SK-N-SH treated with all-trans-retinoic acid at 6 μM for 48 hours (cell line): ENCODE data around the gene LRRC4C.

ENCODE experiments used
- ATAC-seq: fragments of 200-7000 bp; cut with Tn5 transposase; 3 replicates; pipeline ENCODE4 v1.9.1; 2020; ENCODE audit warnings: mild to moderate bottlenecking, moderate library complexity
- ARNTL ChIP-seq: fragments of 450-650 bp; formaldehyde crosslinking; IDR thresholded peaks from 2 replicates; pipeline ENCODE4 v1.5.0; 2020; ENCODE audit warnings: low read depth, mild to moderate bottlenecking, moderate library complexity, borderline replicate concordance
- BACH2 ChIP-seq: fragments of 250-450 bp; sonication (Bioruptor Pico); IDR thresholded peaks from 2 replicates; pipeline ENCODE4 v1.9.0; 2021; ENCODE audit warnings: mild to moderate bottlenecking, borderline replicate concordance
- CREB5 ChIP-seq: fragments of 250-450 bp; sonication (Bioruptor Pico); IDR thresholded peaks from 2 replicates; pipeline ENCODE4 v1.5.1; 2020; ENCODE audit warnings: low read depth, mild to moderate bottlenecking, moderate library complexity
- CSDC2 ChIP-seq: fragments of 250-450 bp; sonication (Bioruptor Pico); IDR thresholded peaks from 2 replicates; pipeline ENCODE4 v1.5.0; 2020; ENCODE audit warnings: mild to moderate bottlenecking, moderate library complexity
- CSRNP3 ChIP-seq: fragments of 250-450 bp; sonication (Bioruptor Pico); IDR thresholded peaks from 2 replicates; pipeline ENCODE4 v1.5.1; 2021; ENCODE audit warnings: mild to moderate bottlenecking, moderate library complexity
- ESRRG ChIP-seq: fragments of 250-450 bp; sonication (Bioruptor Pico); IDR thresholded peaks from 2 replicates; pipeline ENCODE4 v1.6.1; 2021; ENCODE audit warnings: mild to moderate bottlenecking
- GLIS3 ChIP-seq: fragments of 250-450 bp; sonication (Bioruptor Pico); IDR thresholded peaks from 2 replicates; pipeline ENCODE4 v1.5.0; 2020; ENCODE audit warnings: mild to moderate bottlenecking, moderate library complexity
- ISL1 ChIP-seq: fragments of 250-450 bp; sonication (Bioruptor Pico); IDR thresholded peaks from 2 replicates; pipeline ENCODE4 v2.1.2; 2022; ENCODE audit warnings: mild to moderate bottlenecking, moderate library complexity
- OSR1 ChIP-seq: fragments of 250-450 bp; sonication (Bioruptor Pico); IDR thresholded peaks from 2 replicates; pipeline ENCODE4 v1.8.0; 2022; ENCODE audit warnings: moderate library complexity, mild to moderate bottlenecking, inconsistent platforms
- PATZ1 ChIP-seq: fragments of 250-450 bp; sonication (Bioruptor Pico); IDR thresholded peaks from 2 replicates; pipeline ENCODE4 v1.8.0; 2020; ENCODE audit warnings: mild to moderate bottlenecking, moderate library complexity, borderline replicate concordance
- POU6F1 ChIP-seq: fragments of 250-450 bp; sonication (Bioruptor Pico); IDR thresholded peaks from 2 replicates; pipeline ENCODE4 v1.8.0; 2021; ENCODE audit warnings: low read depth, mild to moderate bottlenecking, moderate library complexity, borderline replicate concordance
- PPARA ChIP-seq: fragments of 250-450 bp; sonication (Bioruptor Pico); IDR thresholded peaks from 2 replicates; pipeline ENCODE4 v1.5.0; 2020; ENCODE audit warnings: mild to moderate bottlenecking, borderline replicate concordance
- RARB ChIP-seq: fragments of 250-450 bp; sonication (Bioruptor Pico); IDR thresholded peaks from 2 replicates; pipeline ENCODE4 v1.8.0; 2021; ENCODE audit warnings: mild to moderate bottlenecking, moderate library complexity
- SNAI2 ChIP-seq: fragments of 250-450 bp; sonication (Bioruptor Pico); IDR thresholded peaks from 2 replicates; pipeline ENCODE4 v1.5.0; 2020; ENCODE audit warnings: mild to moderate bottlenecking, moderate library complexity
- TOX ChIP-seq: fragments of 250-450 bp; sonication (Bioruptor Pico); IDR thresholded peaks from 2 replicates; pipeline ENCODE4 v1.8.0; 2021; ENCODE audit warnings: mild to moderate bottlenecking, moderate library complexity, borderline replicate concordance
- TSHZ2 ChIP-seq: fragments of 250-450 bp; sonication (Bioruptor Pico); IDR thresholded peaks from 2 replicates; pipeline ENCODE4 v1.5.0; 2020; ENCODE audit warnings: mild to moderate bottlenecking, moderate library complexity
- ZC3H10 ChIP-seq: fragments of 250-450 bp; sonication (Bioruptor Pico); IDR thresholded peaks from 2 replicates; pipeline ENCODE4 v1.5.1; 2021; ENCODE audit warnings: mild to moderate bottlenecking, moderate library complexity
- ZFP3 ChIP-seq: fragments of 250-450 bp; sonication (Bioruptor Pico); IDR thresholded peaks from 2 replicates; pipeline ENCODE4 v1.5.0; 2020; ENCODE audit warnings: mild to moderate bottlenecking, moderate library complexity
- ZFP30 ChIP-seq: fragments of 450-650 bp; formaldehyde crosslinking; IDR thresholded peaks from 2 replicates; pipeline ENCODE4 v1.5.0; 2022; ENCODE audit warnings: mild to moderate bottlenecking, moderate library complexity
- ZNF70 ChIP-seq: fragments of 450-650 bp; formaldehyde crosslinking; IDR thresholded peaks from 2 replicates; pipeline ENCODE4 v1.5.0; 2020; ENCODE audit warnings: mild to moderate bottlenecking, moderate library complexity
- ZNF8 ChIP-seq: fragments of 450-650 bp; formaldehyde crosslinking; IDR thresholded peaks from 2 replicates; pipeline ENCODE4 v1.5.0; 2020; ENCODE audit warnings: mild to moderate bottlenecking, moderate library complexity

LRRC4C gene

GRCh38 chr11:40987776-40988435 is 471.5 kb downstream of the LRRC4C start:
- TF ChIP-seq ESRRG (CRISPR knock-in tag) (no peak), GLIS3 (no peak), BACH2 (CRISPR knock-in tag) (no peak)
- TF ChIP-seq, all 23 proteins: peak for 0
- no peak for ATAC-seq

GRCh38 chr11:40986320-40986719 is 473.1 kb downstream of the LRRC4C start:
- ATAC-seq = no peak
- TF ChIP-seq ZFP30 (CRISPR knock-in tag) (no peak), BACH2 (CRISPR knock-in tag) (no peak), SNAI2 (CRISPR knock-in tag) (no peak), PATZ1 (CRISPR knock-in tag) (no peak), GLIS3 (no peak), ZFP3 (no peak), ISL1 (CRISPR knock-in tag) (no peak), ARNTL (CRISPR knock-in tag) (no peak), RARB (no peak), PPARA (CRISPR knock-in tag) (no peak), TOX (CRISPR knock-in tag) (no peak), ZNF70 (CRISPR knock-in tag) (no peak), ZC3H10 (CRISPR knock-in tag) (no peak), CSDC2 (CRISPR knock-in tag) (no peak), CSRNP3 (CRISPR knock-in tag) (no peak), POU6F1 (no peak), TSHZ2 (CRISPR knock-in tag) (no peak), CREB5 (CRISPR knock-in tag) (no peak), ZNF8 (CRISPR knock-in tag) (no peak), OSR1 (no peak)

GRCh38 chr11:40975076-40975475 is 484.4 kb downstream of the LRRC4C start:
- no peak for ATAC-seq
- TF ChIP-seq CSDC2 (CRISPR knock-in tag) = no peak
- no peak for TF ChIP-seq GLIS3
- TF ChIP-seq ZNF70 (CRISPR knock-in tag) = no peak
- TF ChIP-seq ARNTL (CRISPR knock-in tag) = no peak
- no peak for TF ChIP-seq PPARA (CRISPR knock-in tag)
- no peak for TF ChIP-seq SNAI2 (CRISPR knock-in tag)
- TF ChIP-seq ISL1 (CRISPR knock-in tag) = no peak
- no peak for TF ChIP-seq OSR1
- no peak for TF ChIP-seq TOX (CRISPR knock-in tag)
- TF ChIP-seq RARB = no peak
- TF ChIP-seq ZFP3 = no peak
- TF ChIP-seq CREB5 (CRISPR knock-in tag) = no peak
- no peak for TF ChIP-seq BACH2 (CRISPR knock-in tag)
- no peak for TF ChIP-seq ESRRG (CRISPR knock-in tag)
- TF ChIP-seq TSHZ2 (CRISPR knock-in tag) = no peak
- no peak for TF ChIP-seq ZFP30 (CRISPR knock-in tag)
- no peak for TF ChIP-seq ZC3H10 (CRISPR knock-in tag)
- TF ChIP-seq ZNF8 (CRISPR knock-in tag) = no peak
